NOMO-1 treated with dmso at 0.1 percent for 144 hours (cell line): ENCODE data around the gene SCN9A.
"Not testable (repeated sequence)": the region's sequence is repeated elsewhere in the genome, so short reads cannot be mapped to it uniquely, and the experiment has no call there.

Source experiments
- DNase-seq: peaks from one replicate; lab custom pipeline; 2025; ENCODE audit not compliant: unreplicated experiment; lab: John Stamatoyannopoulos, UW

Gene SCN9A

DNA sequence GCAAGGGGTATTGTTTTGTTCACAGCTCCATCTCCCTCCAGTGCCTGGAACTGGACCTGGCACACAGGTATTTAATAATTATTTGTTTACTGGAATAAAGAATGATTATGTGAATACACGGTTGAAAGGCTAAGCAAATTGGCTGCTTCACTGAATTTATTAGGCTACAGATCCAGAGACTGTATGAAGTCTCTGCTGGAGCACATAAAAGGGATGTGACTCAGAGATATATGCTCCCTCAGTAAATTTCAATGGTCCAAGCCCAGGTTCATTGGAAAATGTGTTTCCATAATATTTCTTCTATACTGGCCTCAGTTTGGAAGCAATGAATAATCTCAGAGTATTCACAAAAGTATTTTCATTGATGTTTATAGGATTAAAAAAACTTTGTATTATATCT, 126.4 kb downstream of the SCN9A start:
- no peak for DNase-seq

GRCh38 chr2:166246901-166247300, 128.8 kb downstream of the SCN9A start:
- DNase-seq = no peak

DNA sequence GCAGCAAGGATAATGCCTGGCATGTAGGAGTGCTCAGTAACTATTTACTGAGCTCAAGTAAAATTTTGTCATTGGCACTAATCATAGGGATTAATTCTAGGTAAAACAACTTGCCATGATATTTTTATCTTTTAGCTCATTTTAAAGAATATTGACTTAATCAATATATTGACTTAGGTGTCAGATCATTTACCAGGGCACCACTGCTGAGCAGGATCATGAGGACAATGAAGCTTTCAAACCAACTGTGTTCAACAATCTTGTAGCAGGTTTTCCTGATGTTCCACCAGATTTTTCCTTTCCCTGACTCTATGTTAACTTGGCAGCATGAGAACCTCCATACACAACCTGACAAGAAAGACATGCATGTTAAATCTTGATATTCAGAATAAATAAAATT, 133.4 kb downstream of the SCN9A start:
- DNase-seq = no peak

- DNase-seq = no peak
Observed at GRCh38 chr2:166240387-166241313, 135.1 kb downstream of the SCN9A start.

DNA sequence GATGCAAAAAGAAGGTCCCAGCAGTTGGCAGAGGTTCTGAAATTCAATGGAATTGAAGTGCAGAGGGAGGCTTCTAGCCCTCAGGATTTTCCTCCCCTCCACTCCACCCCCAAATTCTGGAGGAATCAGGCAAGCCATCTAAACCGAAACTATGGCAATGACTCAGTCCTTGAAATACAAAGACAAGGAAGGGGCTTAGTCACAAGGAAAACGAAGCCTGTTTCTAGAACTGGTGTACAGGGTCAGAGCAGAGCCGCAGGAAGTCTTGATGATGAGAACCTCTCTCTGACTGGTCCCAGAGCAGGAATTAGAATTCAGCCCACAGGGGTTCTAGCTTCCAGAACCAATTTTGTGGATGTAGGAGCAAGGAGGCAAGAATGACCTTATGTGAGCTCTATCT, 136.2 kb downstream of the SCN9A start:
- DNase-seq = no peak

- DNase-seq = no peak
Observed at GRCh38 chr2:166238176-166238575, 137.6 kb downstream of the SCN9A start.

GRCh38 chr2:166234112-166234846, 141.5 kb downstream of the SCN9A start:
- no peak for DNase-seq

- DNase-seq = no peak
Observed at GRCh38 chr2:166233244-166233643, 142.5 kb downstream of the SCN9A start.

DNA sequence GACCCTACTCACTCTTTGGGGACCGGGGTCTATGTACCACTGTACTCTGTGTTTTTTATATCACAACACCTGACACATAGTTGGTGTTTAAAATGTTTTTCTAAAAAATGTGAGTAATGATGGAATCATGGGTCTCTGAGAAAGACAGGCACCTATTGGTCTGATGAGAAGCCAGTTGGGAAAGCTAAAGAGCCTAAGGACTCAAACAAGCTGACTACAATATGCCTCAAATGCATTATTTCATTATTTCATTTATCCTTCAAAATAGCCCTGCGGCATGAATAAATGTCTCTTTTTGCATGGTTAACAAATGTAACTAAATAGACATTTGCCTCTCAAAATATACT, 145.0 kb downstream of the SCN9A start:
- DNase-seq = no peak

DNA sequence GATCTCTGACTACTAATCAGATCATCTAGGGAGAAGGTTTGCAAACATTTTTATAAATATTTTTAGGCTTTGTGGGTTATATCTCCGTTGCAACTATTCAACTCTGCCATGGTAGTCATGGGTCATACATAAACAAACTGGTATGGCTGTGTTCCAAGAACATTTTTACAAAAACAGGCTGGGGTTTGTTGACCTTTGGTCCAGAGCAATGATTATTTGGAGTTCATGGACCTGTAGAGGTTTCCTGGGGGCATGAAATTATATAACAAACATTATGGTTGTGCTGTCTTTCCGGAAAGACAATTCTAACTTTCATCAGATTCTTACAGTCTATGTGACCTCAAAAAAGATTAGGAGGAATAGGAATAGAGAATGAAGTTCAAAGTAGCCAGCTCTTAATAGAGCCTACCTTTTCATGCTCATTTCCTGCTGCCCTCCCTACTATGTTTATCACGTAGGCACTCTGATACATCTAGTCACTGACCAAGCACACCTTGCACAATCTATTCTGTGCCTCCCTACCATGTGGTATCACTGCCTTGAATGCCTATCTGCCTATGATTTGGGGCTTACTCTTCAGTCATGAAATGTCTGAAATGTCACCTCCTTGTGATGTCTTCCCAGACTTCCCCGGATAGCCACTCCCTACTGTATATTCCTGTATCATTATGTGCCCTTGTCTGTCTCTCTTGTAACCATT, 145.6 kb downstream of the SCN9A start:
- DNase-seq = no peak

- no peak for DNase-seq
Observed at GRCh38 chr2:166229678-166230023, 146.1 kb downstream of the SCN9A start.

- DNase-seq = no peak
Observed at GRCh38 chr2:166224197-166224596, 151.5 kb downstream of the SCN9A start.

DNA sequence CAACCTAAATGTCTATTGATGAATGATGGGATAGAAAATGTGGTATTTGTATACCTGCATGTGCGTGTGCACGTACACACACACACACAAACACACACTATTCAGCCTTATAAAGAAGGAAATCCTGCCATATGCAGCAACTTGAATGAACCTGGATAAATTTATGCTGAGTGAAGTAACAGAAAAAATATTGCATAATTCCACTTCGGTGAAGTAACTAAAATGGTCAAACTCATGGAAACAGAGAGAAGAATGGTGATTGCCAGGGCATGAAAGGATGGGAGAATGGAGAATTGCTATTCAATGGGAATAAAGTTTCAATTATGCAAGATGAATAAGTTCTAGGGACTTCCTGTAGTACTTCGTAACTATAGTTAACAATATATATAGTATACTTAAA, 152.4 kb downstream of the SCN9A start:
- no peak for DNase-seq

DNA sequence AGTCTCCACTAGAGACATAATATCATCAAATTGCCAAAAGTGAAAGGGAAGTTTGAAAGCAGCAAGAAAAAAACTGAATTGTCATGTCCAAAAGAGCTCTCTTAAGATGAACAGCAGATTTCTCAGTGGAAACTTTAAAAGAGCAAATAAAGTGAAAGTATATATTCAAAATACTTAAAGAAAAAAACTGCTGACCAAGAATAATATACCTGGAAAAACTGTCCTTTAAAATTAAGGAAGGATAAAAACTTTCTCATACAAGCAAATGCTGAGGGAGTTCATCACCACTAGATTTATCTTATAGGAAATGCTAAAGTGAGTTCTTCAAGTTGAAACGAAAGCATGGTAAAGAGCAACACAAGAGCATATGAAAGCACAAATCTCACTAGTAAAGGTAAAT, 164.7 kb downstream of the SCN9A start:
- DNase-seq = no peak

DNA sequence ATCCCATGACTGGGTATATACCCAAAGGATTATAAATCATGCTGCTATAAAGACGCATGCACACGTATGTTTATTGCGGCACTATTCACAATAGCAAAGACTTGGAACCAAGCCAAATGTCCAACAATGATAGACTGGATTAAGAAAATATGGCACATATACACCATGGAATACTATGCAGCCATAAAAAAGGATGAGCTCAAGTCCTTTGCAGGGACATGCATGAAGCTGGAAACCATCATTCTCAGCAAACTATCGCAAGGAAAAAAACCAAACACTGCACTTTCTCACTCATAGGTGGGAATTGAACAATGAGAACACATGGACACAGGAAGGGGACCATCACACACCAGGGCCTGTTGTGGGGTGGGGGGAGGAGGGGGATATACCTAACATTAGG, 165.8 kb downstream of the SCN9A start:
- not testable (repeated sequence) for DNase-seq

DNA sequence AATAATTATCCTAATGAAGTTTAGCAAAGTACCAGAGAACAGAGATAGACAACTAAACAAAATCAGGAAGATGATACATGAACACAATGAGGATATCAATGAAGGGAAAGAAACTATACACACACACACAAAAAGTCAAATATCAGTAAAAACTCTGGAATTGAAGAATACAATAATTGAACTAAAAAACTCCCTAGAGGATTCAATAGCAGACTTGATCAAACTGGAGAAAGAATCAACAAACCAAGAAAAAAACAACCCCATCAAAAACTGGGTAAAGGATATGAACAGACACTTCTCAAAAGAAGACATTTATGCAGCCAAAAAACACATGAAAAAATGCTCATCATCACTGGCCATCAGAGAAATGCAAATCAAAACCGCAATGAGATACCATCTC, 166.4 kb downstream of the SCN9A start:
- not testable (repeated sequence) for DNase-seq

DNA sequence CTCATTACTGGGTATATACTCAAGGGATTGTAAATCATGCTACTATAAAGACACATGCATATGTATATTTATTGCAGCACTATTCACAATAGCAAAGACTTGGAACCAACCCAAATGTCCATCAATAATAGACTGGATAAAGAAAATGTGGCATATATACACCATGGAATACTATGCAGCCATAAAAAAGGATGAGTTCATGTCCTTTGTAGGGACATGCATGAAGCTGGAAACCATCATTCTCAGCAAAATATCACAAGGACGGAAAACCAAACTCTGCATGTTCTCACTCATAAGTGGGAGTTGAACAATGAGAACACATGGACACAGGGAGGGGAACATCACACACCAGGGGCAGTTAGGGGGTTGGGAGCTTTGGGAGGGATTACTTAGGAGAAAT, 169.6 kb downstream of the SCN9A start:
- DNase-seq = not testable (repeated sequence)

- no peak for DNase-seq
Observed at GRCh38 chr2:166202778-166203177, 173.0 kb downstream of the SCN9A start.

- DNase-seq = no peak
Observed at GRCh38 chr2:166197446-166197845, 178.3 kb downstream of the SCN9A start.

DNA sequence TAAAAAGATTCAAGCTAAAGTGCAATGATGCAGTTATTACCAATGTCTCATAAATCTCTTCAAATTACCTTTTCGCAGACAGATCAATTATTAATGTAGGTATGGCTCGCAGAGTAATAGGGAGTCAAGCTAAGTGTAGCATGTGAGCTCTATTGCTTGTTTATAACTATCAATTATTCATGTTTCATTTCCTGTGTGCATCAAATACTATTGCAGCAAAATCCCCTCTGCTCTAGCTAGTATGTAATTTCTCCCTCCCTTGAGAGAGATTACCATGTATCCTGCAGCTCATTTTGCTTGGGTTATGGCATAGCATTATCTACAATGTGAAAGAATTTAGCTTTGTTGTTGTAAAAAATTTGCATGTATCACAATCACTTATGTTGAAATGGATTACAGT, 182.3 kb downstream of the SCN9A start:
- DNase-seq = no peak

DNA sequence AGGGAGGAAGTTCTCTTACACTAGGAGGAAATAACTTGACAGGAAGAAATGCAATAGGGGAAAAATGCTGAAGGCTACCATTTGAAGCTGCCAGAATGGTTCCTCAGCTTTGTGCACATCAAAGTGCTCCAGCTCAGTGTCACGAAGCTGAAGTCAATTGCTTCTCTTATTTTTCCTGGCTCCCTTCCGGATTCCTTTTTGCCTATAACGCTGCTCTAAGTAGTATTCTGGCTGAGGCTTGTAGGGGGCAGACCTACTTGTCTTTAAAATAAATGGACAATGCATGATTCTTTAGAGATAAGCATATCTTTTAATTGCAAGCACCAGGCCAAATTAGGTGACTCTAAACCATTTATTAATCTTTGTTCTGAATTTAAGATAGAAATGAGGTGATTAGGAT, 187.7 kb downstream of the SCN9A start:
- no peak for DNase-seq

GRCh38 chr2:166184789-166185188, 191.0 kb downstream of the SCN9A start:
- DNase-seq = no peak
